ENCODE measurements around the gene MMS22L. TPM values are rescaled to one million over a fixed set of nuclear protein-coding genes. Genes with fewer than 3 reads are reported as not detected.

The MMS22L gene
- 9.6 and 28.0 TPM in 2 replicates for total RNA-seq

GRCh38 chr6:97282726-97283617, at the start of gene MMS22L:
TSS of gene MMS22L (minus strand) at chr6:97283216. CDS start at chr6:97282477, 739 bp downstream.

